GM12801 (cell line): ENCODE results near the gene DPF3.

Experiments
- CTCF ChIP-seq: IDR thresholded peaks from one replicate; pipeline ENCODE4 v1.5.1; 2011; ENCODE audit warnings: control low read depth; ENCODE audit not compliant: insufficient read length; ENCODE audit errors: extremely low read depth

Gene DPF3

GRCh38 chr14:72662214-72662613 is 231.7 kb downstream of the DPF3 start:
- no peak for TF ChIP-seq CTCF

- no peak for TF ChIP-seq CTCF
Observed at GRCh38 chr14:72657214-72657921, 236.5 kb downstream of the DPF3 start.

- TF ChIP-seq CTCF: no peak
Observed at GRCh38 chr14:72653026-72653425, 240.9 kb downstream of the DPF3 start.

- TF ChIP-seq CTCF: no peak
Observed at GRCh38 chr14:72652179-72652578, 241.7 kb downstream of the DPF3 start.

GRCh38 chr14:72651714-72652113 is 242.2 kb downstream of the DPF3 start:
- TF ChIP-seq CTCF: no peak

- TF ChIP-seq CTCF: no peak
Observed at GRCh38 chr14:72651081-72651480, 242.8 kb downstream of the DPF3 start.

GRCh38 chr14:72649603-72650227 is 244.2 kb downstream of the DPF3 start:
- no peak for TF ChIP-seq CTCF
